ELR (cell line): ENCODE data around the gene DOCK2.
"Not testable (repeated sequence)": the region's sequence is repeated elsewhere in the genome, so short reads cannot be mapped to it uniquely, and the experiment has no call there.

Experiments
- DNase-seq: peaks from one replicate; pipeline ENCODE4 v3.0.0-alpha.2; 2015; ENCODE audit warnings: low read depth

The DOCK2 gene

DNA sequence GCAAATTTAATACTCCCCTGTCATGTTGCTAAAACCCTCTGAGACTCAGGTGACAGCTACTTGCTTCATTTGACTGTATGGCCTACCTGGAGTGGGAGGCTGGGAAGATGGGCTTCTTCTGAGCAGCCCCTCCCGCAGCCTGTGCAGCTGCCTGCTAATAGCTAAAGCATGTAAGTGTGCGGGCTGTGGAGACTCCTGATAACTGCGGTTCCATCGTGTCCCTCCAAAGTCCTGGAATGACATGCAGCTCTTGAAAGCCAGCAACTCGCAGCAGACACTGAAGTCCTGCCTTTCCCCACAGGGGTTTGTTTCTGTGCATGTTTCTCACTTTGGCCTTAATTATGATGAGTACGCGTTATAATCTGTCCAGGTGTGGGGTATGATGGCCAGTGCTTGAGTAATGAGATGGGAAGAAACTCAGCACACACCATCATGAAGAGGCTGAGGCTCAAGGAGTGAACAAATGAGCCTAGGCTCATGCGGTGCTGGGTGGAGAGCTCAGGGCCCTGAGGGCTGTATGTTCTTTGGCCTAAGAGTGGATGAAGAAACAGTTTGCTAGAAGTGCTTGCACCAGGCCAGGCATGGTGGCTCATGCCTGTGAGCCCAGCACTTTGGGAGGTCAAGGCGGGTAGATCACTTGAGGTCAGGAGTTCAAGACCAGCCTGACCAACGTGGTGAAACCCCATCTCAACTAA is 119.1 kb downstream of the DOCK2 start:
- DNase-seq: no peak

DNA sequence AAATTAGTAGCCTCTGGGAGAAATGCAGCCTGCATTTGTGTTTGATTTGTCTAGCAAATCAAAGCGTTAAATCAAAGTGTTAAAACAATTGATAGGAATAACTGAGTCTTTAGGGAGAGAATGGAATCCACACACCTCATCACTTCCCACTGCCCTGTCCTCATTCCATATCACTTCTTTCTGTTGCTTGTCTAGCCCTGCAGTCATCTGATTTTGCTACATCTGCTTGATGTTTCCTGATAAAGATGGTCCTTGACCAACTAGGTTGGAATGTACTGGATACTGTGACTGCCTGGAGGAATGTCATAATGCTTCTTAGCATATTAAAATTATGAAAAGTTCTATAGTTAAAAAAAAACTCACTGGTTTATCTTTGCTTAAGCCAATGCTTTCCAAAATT is 119.9 kb downstream of the DOCK2 start:
- DNase-seq: peak; percentile 34

DNA sequence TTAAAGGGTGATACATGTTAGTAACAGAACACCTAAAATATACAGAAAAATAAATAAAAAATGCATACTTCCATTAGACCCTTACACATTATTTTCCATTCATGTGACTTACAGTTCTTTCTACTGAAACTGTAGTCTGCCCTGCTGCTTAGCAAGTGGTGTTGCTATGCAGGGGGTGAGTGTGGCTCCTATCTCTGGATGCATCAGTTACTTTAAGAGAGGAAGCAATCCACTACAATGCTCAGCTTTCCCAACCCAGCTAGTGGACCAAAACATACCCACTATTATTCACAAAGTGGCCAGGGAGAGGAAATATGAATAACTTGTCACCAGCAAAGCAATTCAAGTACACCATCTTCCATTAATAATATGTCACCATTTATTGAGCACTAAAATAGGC is 121.8 kb downstream of the DOCK2 start:
- DNase-seq: no peak

DNA sequence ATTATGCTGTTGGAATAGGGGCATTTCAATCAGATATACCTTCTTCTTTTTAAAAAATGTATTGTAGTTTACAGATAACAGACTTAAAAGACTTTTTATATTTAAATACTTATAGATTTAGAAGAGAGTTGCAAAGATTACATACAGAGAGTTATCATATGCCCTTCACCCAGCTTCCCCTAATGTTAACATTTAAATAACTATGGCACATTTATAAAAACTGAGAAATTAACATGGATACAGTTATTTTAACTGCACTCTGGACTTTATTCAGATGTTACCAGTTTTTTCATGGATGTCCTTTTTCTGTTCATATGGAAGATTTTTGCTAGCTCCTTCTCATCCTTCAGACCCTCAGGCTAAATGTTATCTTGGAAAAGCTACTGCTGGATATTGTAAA is 123.2 kb downstream of the DOCK2 start:
- DNase-seq: no peak

DNA sequence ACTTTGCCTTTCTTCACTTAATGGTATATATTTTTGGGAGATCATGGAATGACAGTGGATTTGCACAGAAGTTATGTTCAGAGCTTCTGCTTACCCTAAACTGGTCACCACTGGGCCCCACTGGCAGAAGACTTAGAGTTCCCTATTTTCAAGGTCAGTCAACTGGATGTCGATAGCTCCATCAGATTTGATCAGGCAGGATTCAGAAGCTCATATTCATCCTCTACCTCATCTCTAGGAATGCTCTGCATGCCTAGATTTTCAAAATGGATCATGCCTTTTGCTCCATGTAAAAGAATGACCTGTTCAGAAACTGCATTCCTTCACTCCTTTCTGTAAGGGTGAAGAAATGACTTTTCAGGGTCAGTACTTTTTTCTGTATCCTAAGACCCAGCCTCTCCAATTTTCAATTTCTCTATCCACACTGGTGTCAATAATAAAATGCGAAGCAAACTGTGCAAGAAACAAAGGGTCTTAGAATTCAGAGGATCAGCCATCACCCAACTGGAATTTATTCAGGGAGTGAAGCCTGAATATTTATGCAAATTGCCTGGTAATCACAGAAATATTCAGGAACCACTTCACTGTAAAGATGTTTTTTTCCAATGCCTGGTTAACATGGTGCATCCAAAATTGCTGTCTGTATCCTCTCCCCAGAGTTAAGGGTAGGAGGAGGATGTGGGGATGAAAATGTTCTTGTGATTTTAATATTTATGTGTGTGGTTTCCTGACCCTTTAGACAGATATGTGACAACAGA is 125.4 kb downstream of the DOCK2 start:
- DNase-seq: peak; percentile 86

DNA sequence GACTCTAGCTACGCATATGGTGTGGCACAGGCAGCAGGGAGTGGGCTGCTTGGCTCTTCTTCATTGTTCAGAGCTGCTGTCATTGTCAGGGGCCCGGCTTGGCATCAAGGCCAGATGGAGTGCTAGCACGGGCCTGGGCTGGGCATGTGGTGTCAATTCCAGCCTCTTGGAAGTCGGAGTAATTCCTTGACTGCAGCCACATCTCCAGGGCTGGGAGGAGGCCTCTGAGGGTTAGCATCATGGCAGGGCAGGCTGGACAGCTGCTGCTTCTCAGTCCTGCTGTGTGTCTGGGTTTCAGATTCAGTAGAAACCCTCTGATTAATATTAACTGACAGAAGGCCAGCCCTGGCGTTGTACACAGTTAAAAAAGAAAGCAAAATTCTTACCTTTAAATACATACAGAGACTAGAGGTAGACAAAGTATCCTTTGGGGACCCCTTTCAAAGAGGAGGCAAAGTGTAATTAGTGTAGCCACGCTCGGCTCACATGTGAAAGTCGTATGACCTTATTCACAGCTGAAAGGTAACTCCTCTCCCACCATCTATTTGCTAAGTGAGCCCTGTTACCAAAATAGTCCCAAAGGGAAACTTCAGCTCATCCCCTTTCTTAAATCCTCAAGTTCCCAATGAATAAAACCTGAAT is 126.4 kb downstream of the DOCK2 start:
- no peak for DNase-seq

DNA sequence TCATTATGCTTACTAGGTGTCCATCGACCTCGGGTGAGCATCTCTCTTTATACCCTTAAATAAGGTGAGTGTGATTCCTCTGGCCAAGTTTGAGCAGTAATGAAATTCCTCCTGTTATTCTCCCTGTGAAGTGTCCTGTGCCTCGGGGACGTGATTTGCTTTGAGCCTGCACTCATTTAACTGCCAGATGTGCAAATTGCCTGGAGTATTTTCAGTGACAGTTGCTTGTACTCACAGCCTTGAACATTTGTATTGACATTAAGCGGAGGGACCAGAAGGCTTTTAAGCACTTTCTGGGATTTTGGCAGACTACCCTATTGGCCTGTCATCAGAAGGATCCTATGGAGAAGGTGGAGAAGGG is 126.9 kb downstream of the DOCK2 start:
- DNase-seq: no peak

DNA sequence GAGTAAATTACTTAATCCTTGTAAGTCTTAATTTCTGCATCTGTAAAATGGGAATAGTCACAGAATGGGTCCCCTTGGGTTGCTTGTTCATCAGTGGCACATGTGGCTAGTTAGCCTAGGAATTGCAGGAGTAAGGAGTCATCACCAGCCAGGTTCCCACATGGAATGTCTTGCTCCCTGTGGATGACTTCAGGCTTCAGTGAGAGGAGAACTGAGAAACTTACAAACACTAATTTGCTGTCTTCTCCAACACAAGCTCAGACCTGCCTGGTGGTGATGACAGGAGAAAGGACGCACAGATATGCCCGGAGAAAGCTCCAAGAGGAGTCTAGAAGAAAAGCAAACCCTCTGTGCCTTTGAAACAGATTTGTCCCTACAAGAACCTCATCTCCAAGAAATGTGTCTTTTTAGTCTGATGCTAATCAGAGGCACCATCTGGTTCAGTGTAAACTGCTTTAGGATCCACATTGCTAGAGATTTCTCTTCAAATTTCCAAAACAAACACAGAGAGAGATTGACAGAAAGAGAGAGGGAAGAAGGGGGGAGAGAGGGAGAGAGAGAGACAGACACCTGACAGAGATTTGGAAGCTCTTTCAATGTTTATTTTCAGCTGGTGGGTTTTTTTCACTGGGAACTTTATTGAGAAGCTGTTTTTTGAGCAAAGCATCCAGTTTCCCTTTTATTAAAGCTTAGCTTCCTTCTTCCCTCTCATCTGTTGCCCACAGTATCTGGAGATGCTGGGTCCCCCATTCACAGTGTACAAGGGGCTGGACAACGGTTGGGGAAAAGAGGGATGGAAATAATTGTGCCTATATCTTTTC is 128.3 kb downstream of the DOCK2 start:
- peak; percentile 46 for DNase-seq

DNA sequence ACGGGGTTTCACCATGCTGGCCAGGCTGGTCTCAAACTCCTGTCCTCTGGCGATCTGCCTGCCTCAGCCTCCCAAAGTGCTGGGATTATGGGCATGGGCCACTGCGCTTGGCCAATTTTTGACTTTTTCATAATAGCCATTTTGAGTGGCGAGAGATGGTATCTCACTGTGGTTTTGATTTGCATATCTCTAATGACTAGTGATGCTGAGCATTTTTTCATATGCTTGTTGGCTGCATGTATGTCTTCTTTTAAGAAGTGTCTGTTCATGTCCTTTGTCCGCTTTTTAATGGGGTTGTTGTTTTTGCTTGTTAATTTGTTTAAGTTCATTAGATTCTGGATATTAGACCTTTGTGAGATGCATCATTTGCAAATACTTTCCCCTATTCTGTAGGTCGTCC is 129.9 kb downstream of the DOCK2 start:
- DNase-seq: not testable (repeated sequence)

DNA sequence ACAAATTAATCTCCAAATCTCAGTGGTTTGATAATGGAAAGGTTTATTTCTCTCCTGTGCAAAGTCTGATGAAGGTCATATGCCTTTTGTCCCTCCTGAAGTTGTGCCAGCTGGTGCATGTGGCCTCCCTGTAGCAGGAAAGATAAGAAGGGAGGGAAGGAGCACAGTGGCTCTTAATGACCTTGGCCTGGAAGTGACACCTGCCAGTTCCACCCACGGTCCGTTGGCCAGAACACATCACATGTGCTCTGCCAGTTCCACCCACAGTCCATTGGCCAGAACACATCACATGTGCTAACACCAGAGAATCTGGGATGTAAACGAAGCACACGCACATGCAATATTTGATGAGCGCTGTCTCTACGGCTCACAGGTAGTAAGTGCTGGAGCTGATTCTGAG is 130.9 kb downstream of the DOCK2 start:
- DNase-seq: no peak

DNA sequence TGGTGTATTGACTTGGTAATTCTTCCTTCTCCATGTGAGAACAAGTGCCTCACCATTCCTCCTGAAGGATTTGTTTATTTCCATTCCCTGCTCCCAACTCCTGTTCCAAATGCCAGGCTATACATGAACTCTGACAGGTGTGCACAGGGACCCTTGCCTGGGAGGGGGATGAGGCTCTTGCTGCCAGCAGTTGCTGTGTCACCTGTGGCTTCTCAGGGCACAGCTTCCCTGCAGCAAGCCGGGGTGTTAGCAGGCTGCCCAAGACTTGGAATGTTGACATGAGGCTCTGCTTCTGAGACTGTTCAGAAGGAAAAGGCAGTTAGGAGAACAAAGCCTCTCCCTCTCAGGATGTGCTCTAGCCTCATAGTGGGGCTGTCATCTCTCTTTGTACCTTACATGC is 131.3 kb downstream of the DOCK2 start:
- no peak for DNase-seq

DNA sequence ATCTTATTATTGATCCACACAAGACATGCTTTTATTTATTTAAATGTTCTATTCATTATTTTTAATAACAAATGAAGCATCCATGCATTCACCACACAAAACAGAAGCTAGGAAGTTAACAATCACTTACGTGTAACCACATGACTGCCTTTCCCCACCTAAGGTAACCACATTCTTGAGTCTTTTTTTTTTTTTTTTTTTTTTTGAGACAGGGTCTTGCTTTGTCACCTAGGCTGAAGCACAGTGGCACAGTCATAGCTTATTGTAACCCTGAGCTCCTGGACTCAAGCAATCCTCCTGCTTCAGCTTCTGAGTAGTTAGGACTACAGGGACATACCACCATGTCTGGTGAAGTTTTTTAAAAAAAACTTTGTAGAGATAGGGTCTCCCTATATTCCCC is 133.0 kb downstream of the DOCK2 start:
- DNase-seq: no peak

DNA sequence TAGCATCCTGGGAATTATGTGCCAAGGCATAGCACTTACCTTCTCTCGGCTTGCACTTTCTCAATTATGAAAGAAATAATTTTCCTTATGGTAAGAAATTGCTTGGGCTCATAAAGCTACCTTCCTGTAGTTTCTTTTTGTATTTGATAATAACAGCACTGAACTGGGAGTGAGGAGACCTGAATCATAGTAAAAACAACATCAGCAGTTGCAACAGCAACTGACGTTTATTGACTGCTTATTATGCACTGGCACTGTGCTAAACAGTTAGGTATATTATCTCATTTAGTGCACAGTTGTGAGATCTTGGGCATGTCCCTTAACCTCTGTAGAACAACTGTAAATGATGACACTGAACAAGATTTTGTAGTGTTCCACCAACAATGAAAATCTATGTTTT is 135.2 kb downstream of the DOCK2 start:
- DNase-seq: peak; percentile 13

DNA sequence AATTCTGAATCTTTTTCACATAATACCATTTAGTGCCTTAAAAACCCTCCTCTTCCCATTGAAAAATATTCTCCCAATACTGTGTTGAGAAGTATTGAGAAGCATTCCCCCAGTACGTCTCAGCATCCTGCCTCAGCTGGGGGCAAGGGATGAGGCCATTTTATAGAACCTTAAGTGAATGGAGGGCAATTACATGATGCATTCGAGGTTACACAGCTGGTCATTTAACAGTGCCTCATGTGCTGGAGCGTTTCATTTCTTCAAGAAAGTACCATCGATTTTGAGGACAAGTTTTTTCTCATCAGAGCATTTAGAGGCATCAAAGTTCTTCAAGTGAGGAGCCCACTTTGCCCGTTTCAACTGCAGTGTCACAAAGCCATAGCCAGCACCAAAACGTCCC is 135.6 kb downstream of the DOCK2 start:
- peak; percentile 33 for DNase-seq

DNA sequence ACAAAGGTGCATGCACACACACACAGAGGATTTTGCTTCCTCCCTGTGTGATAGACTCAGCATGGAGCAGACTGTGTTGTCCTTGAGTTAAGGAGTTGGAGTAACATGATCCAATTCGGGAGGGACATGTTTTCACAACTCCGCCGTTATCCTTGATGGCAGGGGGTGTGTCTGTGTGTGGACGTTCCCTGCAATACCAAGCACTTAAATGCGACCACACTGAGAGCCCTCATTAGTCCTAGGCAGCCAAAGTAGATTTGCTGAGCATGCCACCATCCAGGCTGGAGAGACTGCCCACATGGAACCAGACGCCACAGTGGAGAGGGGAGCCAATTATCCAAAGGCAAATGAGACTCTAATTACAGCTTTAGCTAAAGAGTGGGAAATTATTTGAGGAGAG is 140.1 kb downstream of the DOCK2 start:
- DNase-seq: no peak

DNA sequence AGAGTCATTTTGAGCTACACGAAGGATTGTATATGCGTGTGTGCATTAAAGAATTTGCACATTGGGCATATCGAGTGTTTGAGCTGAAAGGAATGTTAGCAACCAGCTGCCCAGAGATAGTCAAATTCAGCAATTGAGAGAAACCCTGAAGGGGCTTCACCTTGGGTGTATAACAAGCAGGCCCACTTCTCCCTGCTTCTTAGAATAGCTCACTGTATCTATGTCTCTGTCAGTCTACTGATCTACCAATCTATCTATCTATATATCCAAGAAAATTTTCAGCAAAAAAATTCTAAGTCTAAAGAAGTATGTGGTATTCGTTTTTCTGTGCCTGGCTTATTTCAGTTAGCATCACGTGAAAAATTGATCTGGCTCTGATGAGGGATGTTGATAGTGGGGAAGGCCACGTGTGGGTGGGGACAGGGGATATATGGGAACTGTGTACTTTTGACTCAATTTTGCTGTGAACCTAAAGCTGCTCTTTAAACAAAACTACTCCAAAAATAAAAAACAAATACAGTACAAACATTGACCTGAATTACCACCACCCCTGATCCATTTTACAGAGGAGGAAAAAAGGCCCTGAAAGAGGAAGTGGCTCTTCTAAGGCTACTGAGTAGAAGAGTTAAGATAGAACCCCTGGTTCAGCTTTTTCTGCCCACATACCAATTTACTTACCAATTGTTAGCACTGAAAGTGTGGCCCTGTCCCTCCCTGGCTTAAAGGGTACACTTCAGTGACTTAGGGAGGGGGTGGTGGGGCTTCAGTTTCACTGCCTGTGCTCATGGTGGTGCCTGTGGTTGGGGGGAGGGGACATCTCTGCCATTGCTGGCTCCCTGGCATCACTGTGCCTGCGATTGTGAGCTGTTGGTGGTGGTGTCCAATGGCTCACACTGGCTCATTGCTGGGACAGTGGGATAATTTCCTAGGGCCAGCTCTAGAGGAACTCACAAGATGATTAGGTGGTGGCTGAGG is 141.8 kb downstream of the DOCK2 start:
- DNase-seq: no peak

DNA sequence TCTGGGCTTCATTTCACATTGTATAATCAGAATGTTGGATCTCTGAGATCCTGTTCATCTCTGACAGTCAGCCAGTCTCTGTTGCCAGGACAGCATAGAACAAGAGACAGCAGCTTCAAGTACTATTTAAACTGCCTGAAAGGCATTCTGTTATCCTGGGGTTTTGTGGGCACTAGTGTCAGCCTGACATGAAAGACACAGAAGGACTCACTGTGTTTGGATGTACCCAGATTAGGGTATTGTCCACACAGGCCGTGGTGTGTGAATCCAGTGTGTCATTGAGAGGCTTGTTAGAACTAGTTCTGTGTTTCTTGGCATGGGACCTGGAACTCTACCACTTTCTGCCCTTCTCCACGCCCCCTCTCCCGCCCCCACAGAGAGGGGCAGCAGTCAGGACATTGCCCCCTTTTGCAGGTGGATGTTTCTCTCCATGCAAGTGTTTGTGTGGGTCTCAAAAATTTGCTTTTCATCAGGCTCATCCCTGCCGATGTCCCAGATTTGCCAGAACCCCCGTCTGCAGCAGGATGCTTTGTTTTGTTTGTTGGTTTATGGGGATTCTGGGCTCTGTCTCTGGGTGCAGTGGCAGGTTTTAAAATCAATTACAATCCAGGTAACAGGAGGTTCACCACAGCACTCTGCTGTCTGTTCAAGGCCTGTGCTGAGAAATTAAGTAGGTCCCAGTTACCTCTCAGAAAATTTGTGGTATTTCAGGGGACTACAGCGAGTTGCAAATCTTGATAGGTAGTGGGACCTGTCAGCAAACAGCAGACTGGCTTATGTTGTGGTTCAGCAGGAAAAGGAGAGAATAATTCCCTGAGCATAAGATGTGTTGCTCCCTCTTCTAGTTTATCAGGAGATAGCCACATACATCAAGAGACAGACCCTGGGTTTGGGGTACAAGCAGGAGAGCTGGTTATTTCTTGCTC is 144.6 kb downstream of the DOCK2 start:
- DNase-seq: no peak

DNA sequence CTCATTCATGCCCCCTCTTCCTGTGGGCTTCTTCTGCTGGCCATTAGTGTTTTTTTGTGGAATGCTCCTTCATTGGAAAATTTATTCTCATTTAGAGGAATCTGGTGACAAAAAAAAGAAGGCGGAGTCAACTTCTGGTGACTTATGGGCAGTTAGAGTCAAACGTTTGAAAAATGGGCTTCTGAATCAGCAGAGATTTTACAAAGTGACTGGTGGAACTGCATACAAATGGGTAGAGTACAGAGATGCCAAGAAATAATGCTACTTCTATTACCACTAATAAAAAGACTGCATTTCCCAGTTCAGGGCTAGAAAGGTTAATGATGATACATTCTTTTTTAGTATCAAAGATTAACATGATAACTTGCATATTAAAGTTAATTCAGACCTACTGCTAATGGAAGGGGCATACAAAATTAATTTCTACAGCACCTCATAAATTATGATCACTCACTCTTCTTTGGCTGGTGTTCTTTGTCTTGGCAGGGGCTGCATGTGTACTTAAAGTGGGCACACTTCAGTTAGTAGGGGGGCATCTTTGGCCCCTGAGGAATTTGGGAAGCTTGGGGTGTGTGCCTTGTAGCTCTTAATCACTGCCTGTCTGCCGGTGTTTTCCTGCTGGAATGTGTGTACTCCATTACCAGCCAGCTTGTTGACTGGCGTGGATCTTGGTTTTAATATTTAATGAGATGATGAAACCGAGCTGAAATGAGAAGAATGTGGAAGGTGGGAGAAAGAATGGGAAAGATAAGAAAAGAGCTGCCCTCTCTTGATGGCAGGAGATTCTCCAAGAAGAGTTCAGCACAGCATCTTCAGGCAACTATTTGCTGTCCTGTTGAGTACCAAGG is 148.9 kb downstream of the DOCK2 start:
- DNase-seq: peak; percentile 59

DNA sequence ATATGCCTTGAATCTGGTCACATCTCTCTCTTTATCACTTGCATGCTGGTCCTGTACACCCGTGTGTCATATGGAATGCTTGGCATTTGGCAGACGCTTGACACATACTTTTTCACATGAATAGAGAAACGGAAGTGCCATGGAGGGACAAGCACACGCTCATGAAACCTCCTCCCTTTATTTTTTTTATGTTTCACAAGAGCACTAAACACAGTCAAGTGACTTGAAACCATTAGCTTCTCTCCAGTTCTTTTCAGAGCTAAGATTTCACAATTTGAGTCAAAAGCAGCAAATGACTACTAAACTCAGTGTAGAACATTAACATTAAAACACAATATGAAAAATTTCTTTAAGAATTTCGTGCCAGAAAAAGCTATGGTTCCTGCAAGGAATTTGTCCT is 151.1 kb downstream of the DOCK2 start:
- peak; percentile 92 for DNase-seq
